Measurements from ENCODE around the gene GRM1. TPM values are rescaled to one million over a fixed set of nuclear protein-coding genes. Genes with fewer than 3 reads are reported as not detected.

GRM1 gene
- total and polyA plus RNA-seq, 2 experiments from 2014 or later: 0.29 to 0.63 TPM

DNA sequence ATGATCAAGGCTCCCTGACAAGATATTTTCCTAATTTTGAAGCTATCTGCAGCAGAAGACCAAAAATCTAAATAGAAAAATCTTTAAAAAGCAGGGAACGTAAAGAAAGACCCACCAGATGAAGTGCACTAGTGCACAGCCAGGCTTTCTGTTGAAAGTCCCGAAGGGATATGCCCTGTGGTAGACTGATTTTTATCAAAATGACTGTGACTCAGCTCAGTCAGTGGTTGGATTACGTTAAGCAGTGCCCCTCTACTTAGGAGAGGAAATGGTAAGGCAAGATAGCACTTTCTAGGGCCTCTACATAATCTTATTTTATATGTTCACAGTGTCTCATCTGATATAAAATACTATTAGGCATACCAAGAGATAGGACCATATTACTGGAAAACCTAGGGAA, 391.4 kb downstream of the GRM1 start (continued):
- TF ChIP-seq REST (IDR thresholded peaks at IDR 0.05; ENCODE audit: unreplicated experiment) (no peak), EZH2phosphoT487 (IDR thresholded peaks at IDR 0.05; ENCODE audit: unreplicated experiment) (no peak), JUNB (IDR thresholded peaks at IDR 0.05; ENCODE audit: unreplicated experiment) (no peak), ZNF114 (CRISPR knock-in tag; IDR thresholded peaks at IDR 0.05) (no peak), ZNF331 (CRISPR knock-in tag; IDR thresholded peaks at IDR 0.05; ENCODE audit: low read depth) (no peak), STAT1 (IDR thresholded peaks at IDR 0.05; ENCODE audit: unreplicated experiment) (no peak), CTCF (conservative IDR thresholded peaks at IDR 0.05; ENCODE audit: low read depth in 2 of 2) (no peak), ETS1 (IDR thresholded peaks at IDR 0.05) (no peak), CREB1 (CRISPR knock-in tag; IDR thresholded peaks at IDR 0.05; ENCODE audit: low read depth) (no peak)

DNA sequence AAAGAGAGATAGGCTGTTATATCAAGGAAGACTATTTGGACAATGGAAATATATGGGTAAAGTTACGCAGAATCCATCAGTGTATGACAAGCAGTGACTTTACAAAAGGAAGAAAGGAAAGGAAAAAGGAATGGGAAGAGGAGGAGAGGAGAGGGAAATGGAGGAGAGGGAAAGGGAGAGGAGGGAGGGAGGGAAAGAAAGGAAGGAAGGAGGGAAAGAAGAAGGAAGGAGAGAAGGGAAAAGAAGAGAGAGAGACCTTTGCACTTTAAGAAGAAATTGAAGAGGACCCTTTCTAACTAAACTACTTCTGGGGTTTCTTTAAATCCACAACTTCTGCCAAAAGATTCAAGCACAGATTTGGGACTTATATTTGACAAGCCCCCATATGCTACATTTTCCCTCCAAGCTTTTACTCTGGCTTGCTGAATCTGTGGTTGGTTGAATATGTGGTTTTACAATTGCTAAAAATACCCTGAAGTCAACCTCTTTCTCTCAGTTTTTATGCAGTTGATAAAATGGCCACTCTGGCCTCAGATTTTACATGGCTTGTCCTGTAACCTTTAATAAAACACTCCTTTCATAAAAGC, 394.0 kb downstream of the GRM1 start:
- H3K4me1 Mint-ChIP-seq: peaks cover under 1% of the 10 kb centered on the region; the same call in 2 of the 3 replicates
- Histone ChIP-seq H3K4me1 (ENCODE audit: insufficient read depth) (no peaks in the 10 kb centered on the region), H3K27me3 (ENCODE audit: insufficient read depth) (no peaks in the 10 kb centered on the region), H2AFZ (peak overlapping the region; percentile 56; the same call in 1 of the 2 replicates), H3K4me2 (no peak overlapping the region), H3F3A (replicated peaks; ENCODE audit: low read depth) (no peaks in the 10 kb centered on the region), H3K4me3 (no peak overlapping the region), H4K20me1 (replicated peaks; ENCODE audit: insufficient read depth) (no peaks in the 10 kb centered on the region), H3K79me2 (replicated peaks; ENCODE audit: insufficient read depth) (no peaks in the 10 kb centered on the region), H3K27ac (ENCODE audit: low read depth) (no peak overlapping the region), H3K36me3 (ENCODE audit: insufficient read depth) (no peaks in the 10 kb centered on the region), H3K9me2 (ENCODE audit: insufficient read depth) (no peaks in the 10 kb centered on the region)
- H3K27ac Mint-ChIP-seq: no peak overlapping the region
- H3K9me3 Mint-ChIP-seq: no peaks in the 10 kb centered on the region
- no peak overlapping the region for H3K4me3 Mint-ChIP-seq
- H3K27me3 Mint-ChIP-seq (ENCODE audit: insufficient read depth, low read depth, poor library complexity): peaks cover 2% of the 10 kb centered on the region
- no peak for DNase-seq (ENCODE audit: low spot score)
- ATAC-seq: no peak
- H3K36me3 Mint-ChIP-seq (ENCODE audit: low read depth): no peaks in the 10 kb centered on the region
- TF ChIP-seq, protein P1, sequence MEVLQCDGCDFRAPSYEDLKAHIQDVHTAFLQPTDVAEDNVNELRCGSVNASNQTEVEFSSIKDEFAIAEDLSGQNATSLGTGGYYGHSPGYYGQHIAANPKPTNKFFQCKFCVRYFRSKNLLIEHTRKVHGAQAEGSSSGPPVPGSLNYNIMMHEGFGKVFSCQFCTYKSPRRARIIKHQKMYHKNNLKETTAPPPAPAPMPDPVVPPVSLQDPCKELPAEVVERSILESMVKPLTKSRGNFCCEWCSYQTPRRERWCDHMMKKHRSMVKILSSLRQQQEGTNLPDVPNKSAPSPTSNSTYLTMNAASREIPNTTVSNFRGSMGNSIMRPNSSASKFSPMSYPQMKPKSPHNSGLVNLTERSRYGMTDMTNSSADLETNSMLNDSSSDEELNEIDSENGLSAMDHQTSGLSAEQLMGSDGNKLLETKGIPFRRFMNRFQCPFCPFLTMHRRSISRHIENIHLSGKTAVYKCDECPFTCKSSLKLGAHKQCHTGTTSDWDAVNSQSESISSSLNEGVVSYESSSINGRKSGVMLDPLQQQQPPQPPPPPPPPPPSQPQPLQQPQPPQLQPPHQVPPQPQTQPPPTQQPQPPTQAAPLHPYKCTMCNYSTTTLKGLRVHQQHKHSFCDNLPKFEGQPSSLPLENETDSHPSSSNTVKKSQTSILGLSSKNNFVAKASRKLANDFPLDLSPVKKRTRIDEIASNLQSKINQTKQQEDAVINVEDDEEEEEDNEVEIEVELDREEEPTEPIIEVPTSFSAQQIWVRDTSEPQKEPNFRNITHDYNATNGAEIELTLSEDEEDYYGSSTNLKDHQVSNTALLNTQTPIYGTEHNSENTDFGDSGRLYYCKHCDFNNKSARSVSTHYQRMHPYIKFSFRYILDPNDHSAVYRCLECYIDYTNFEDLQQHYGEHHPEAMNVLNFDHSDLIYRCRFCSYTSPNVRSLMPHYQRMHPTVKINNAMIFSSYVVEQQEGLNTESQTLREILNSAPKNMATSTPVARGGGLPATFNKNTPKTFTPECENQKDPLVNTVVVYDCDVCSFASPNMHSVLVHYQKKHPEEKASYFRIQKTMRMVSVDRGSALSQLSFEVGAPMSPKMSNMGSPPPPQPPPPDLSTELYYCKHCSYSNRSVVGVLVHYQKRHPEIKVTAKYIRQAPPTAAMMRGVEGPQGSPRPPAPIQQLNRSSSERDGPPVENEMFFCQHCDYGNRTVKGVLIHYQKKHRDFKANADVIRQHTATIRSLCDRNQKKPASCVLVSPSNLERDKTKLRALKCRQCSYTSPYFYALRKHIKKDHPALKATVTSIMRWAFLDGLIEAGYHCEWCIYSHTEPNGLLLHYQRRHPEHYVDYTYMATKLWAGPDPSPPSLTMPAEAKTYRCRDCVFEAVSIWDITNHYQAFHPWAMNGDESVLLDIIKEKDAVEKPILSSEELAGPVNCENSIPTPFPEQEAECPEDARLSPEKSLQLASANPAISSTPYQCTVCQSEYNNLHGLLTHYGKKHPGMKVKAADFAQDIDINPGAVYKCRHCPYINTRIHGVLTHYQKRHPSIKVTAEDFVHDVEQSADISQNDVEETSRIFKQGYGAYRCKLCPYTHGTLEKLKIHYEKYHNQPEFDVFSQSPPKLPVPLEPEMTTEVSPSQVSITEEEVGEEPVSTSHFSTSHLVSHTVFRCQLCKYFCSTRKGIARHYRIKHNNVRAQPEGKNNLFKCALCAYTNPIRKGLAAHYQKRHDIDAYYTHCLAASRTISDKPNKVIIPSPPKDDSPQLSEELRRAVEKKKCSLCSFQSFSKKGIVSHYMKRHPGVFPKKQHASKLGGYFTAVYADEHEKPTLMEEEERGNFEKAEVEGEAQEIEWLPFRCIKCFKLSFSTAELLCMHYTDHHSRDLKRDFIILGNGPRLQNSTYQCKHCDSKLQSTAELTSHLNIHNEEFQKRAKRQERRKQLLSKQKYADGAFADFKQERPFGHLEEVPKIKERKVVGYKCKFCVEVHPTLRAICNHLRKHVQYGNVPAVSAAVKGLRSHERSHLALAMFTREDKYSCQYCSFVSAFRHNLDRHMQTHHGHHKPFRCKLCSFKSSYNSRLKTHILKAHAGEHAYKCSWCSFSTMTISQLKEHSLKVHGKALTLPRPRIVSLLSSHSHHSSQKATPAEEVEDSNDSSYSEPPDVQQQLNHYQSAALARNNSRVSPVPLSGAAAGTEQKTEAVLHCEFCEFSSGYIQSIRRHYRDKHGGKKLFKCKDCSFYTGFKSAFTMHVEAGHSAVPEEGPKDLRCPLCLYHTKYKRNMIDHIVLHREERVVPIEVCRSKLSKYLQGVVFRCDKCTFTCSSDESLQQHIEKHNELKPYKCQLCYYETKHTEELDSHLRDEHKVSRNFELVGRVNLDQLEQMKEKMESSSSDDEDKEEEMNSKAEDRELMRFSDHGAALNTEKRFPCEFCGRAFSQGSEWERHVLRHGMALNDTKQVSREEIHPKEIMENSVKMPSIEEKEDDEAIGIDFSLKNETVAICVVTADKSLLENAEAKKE (CRISPR knock-in tag; IDR thresholded peaks at IDR 0.05): no peak
- TF ChIP-seq CTCF (conservative IDR thresholded peaks at IDR 0.05; ENCODE audit: low read depth in 2 of 2): no peak
